ENCODE measurements around the gene RNF149.
"Not testable (repeated sequence)": the region's sequence is repeated elsewhere in the genome, so short reads cannot be mapped to it uniquely, and the experiment has no call there.

DNA sequence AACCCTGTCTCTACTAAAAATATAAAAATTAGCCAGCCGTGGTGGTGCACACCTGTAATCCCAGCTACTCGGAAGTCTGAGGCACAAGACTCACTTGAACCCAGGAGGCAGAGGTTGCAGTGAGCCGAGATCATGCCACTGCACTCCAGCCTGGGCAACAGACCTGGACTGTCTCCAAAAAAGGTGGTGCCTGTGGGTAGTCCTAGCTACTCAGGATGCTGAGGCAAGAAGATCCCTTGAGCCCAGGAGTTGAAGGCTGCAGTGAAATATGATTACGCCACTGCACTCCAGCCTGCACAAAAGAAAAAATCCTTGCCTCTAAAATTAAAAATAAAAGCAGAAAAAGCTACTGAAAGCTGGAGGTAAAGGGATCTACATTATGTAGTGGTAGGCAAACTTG, 44.1 kb upstream of the RNF149 start:
- not testable (repeated sequence) for TF ChIP-seq POLR2A, EP300 (IDR thresholded peaks at IDR 0.05)
- TF ChIP-seq, protein P1, sequence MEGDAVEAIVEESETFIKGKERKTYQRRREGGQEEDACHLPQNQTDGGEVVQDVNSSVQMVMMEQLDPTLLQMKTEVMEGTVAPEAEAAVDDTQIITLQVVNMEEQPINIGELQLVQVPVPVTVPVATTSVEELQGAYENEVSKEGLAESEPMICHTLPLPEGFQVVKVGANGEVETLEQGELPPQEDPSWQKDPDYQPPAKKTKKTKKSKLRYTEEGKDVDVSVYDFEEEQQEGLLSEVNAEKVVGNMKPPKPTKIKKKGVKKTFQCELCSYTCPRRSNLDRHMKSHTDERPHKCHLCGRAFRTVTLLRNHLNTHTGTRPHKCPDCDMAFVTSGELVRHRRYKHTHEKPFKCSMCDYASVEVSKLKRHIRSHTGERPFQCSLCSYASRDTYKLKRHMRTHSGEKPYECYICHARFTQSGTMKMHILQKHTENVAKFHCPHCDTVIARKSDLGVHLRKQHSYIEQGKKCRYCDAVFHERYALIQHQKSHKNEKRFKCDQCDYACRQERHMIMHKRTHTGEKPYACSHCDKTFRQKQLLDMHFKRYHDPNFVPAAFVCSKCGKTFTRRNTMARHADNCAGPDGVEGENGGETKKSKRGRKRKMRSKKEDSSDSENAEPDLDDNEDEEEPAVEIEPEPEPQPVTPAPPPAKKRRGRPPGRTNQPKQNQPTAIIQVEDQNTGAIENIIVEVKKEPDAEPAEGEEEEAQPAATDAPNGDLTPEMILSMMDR (IDR thresholded peaks at IDR 0.05): not testable (repeated sequence)
